Smooth muscle cell (in vitro differentiated cells): ENCODE measurements around the gene ANKDD1B. TPM values are rescaled to one million over a fixed set of nuclear protein-coding genes. Genes with fewer than 3 reads are reported as not detected.

Experiments used
- DNase-seq: peaks from one replicate; lab custom pipeline; 2025; ENCODE audit not compliant: unreplicated experiment; lab: John Stamatoyannopoulos, UW
- H2AFZ ChIP-seq: fragments of 200-600 bp; sonication (generic); 2 replicates; pipeline ENCODE4 v1.6.0; 2016; ENCODE audit warnings: antibody characterized with exemption, low read depth, mild to moderate bottlenecking
- H3F3A ChIP-seq: fragments of 200-600 bp; sonication (generic); 2 replicates; pipeline ENCODE4 v1.6.0; 2017; ENCODE audit warnings: antibody characterized with exemption, low read depth
- H3K27ac ChIP-seq: fragments of 200-600 bp; sonication (generic); 2 replicates; pipeline ENCODE4 v1.5.1; 2016; ENCODE audit warnings: low read depth, mild to moderate bottlenecking
- H3K27me3 ChIP-seq: fragments of 200-600 bp; sonication (generic); 2 replicates; pipeline ENCODE4 v1.6.1; 2016; ENCODE audit warnings: low read depth, mild to moderate bottlenecking
- H3K36me3 ChIP-seq: fragments of 200-600 bp; sonication (generic); 2 replicates; pipeline ENCODE4 v1.5.1; 2016; ENCODE audit warnings: low read depth
- H3K4me1 ChIP-seq: fragments of 200-600 bp; sonication (generic); 2 replicates; pipeline ENCODE4 v1.5.1; 2016; ENCODE audit warnings: low read depth
- H3K4me2 ChIP-seq: fragments of 200-600 bp; sonication (generic); 2 replicates; pipeline ENCODE4 v1.6.0; 2016; ENCODE audit warnings: mild to moderate bottlenecking
- H3K4me3 ChIP-seq: fragments of 200-600 bp; sonication (generic); 2 replicates; pipeline ENCODE4 v1.5.1; 2016; ENCODE audit warnings: mild to moderate bottlenecking
- H3K79me2 ChIP-seq: fragments of 200-600 bp; sonication (generic); 2 replicates; pipeline ENCODE4 v1.6.0; 2016; ENCODE audit warnings: low read depth, mild to moderate bottlenecking
- H3K9ac ChIP-seq: fragments of 200-600 bp; sonication (generic); 2 replicates; pipeline ENCODE4 v1.6.0; 2016; ENCODE audit warnings: low read depth
- H3K9me3 ChIP-seq: fragments of 200-600 bp; sonication (generic); replicated peaks from 2 replicates; pipeline ENCODE4 v1.5.1; 2016; ENCODE audit warnings: low read depth
- H4K20me1 ChIP-seq: fragments of 200-600 bp; sonication (generic); 2 replicates; pipeline ENCODE4 v1.6.0; 2016; ENCODE audit warnings: low read depth
- WGBS: methylation state at CpG from one replicate; pipeline ENCODE4 v1.1.7; 2016; ENCODE audit warnings: low lambda C conversion rate; 5-methylcytosine and 5-hydroxymethylcytosine counted together
- polyA plus RNA-seq: library from polyadenylated mRNA; unstranded; fragments of >200 nt; fragmentation: Nextera tagmentation; extraction: Ambion mirVana; gene quantifications from 2 replicates; pipeline ENCODE4 v1.2.1, GENCODE V29; 2016
- total RNA-seq: library from RNA; depleted of rRNA; stranded (reverse); fragments of >200 nt; gene quantifications from 2 replicates; pipeline ENCODE4 v1.2.3, GENCODE V29; 2014
- TF ChIP-seq, protein P1 (sequence below): fragments of 200-600 bp; sonication (generic); IDR thresholded peaks from 2 replicates; pipeline ENCODE4 v1.5.1; 2017; ENCODE audit warnings: borderline replicate concordance, mild to moderate bottlenecking, antibody characterized with exemption; ENCODE audit not compliant: insufficient read depth, poor library complexity, severe bottlenecking

Gene ANKDD1B
- total and polyA plus RNA-seq, 2 experiments from 2014 or later = 0.18 TPM; not detected in 1

GRCh38 chr5:75654693-75655295 is 43.5 kb downstream of the ANKDD1B start:
- H3K4me3 ChIP-seq = no peak overlapping the region
- H3K27me3 ChIP-seq = no peaks in the 10 kb centered on the region
- no peaks in the 10 kb centered on the region for H3K36me3 ChIP-seq
- H3K9me3 ChIP-seq = no peaks in the 10 kb centered on the region
- no peaks in the 10 kb centered on the region for H4K20me1 ChIP-seq
- WGBS = 79% methylated on average over 19 of the region's 19 CpGs
- H3K4me2 ChIP-seq = no peak overlapping the region
- no peak overlapping the region for H3K27ac ChIP-seq
- H3F3A ChIP-seq = no peaks in the 10 kb centered on the region
- H3K9ac ChIP-seq = no peak overlapping the region
- no peak for DNase-seq
- H2AFZ ChIP-seq = no peak overlapping the region
- peaks cover 4% of the 10 kb centered on the region for H3K4me1 ChIP-seq
- TF ChIP-seq, protein P1, sequence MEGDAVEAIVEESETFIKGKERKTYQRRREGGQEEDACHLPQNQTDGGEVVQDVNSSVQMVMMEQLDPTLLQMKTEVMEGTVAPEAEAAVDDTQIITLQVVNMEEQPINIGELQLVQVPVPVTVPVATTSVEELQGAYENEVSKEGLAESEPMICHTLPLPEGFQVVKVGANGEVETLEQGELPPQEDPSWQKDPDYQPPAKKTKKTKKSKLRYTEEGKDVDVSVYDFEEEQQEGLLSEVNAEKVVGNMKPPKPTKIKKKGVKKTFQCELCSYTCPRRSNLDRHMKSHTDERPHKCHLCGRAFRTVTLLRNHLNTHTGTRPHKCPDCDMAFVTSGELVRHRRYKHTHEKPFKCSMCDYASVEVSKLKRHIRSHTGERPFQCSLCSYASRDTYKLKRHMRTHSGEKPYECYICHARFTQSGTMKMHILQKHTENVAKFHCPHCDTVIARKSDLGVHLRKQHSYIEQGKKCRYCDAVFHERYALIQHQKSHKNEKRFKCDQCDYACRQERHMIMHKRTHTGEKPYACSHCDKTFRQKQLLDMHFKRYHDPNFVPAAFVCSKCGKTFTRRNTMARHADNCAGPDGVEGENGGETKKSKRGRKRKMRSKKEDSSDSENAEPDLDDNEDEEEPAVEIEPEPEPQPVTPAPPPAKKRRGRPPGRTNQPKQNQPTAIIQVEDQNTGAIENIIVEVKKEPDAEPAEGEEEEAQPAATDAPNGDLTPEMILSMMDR = no peak
- H3K79me2 ChIP-seq = no peaks in the 10 kb centered on the region

DNA sequence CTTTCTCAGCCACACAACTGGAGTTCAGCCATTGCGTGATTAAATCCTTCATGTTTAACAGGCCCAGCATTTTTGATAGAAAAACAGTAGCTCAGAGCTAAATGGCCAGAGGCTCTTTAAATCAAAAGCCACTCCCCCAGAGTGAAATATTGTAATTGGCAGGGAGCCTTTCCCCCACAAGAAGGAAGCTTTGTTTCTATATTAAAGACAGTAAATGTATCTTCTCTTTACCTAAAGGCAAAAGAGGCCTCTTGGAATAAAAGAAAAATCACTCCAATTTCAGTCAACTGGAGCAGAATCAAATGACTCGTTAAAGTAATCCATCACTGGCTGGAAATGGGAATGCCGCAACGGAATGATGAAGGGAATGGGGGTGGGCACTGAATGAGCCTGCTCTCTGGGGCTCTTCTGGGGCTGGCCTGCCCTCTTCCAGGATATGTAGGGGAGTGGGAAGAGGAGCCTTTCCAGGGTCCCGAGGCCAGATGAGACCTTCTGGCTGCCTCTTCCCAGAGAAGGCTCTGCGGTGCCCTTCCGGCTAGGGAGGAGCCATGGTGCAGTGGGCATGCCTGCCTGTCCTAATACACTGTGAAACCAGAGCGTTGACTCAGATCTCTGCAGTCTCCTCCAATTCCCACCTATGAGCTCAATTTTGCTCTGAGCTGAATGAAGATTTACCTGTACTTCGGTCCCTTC is 45.2 kb downstream of the ANKDD1B start:
- Histone ChIP-seq H2AFZ (no peak overlapping the region), H3K4me1 (peaks cover 4% of the 10 kb centered on the region), H3F3A (no peaks in the 10 kb centered on the region), H3K4me3 (peak overlapping the region; percentile 30), H4K20me1 (no peaks in the 10 kb centered on the region), H3K9me3 (no peaks in the 10 kb centered on the region), H3K27ac (no peak overlapping the region), H3K27me3 (no peaks in the 10 kb centered on the region), H3K4me2 (peak overlapping the region; percentile 59), H3K9ac (no peak overlapping the region), H3K79me2 (no peaks in the 10 kb centered on the region), H3K36me3 (no peaks in the 10 kb centered on the region)
- DNase-seq = no peak
- TF ChIP-seq, protein P1 = no peak
- WGBS = 73% methylated on average over 9 of the region's 9 CpGs

GRCh38 chr5:75659791-75660450 is 48.7 kb downstream of the ANKDD1B start:
- WGBS = 84% methylated on average over 3 of the region's 3 CpGs
- Histone ChIP-seq H3F3A (no peaks in the 10 kb centered on the region), H4K20me1 (no peaks in the 10 kb centered on the region), H3K27me3 (no peaks in the 10 kb centered on the region), H3K9me3 (no peaks in the 10 kb centered on the region), H3K79me2 (no peaks in the 10 kb centered on the region), H3K27ac (no peak overlapping the region), H3K4me1 (peaks cover 9% of the 10 kb centered on the region), H3K4me2 (no peak overlapping the region), H2AFZ (no peak overlapping the region), H3K4me3 (no peak overlapping the region), H3K9ac (no peak overlapping the region), H3K36me3 (no peaks in the 10 kb centered on the region)
- TF ChIP-seq, protein P1 = no peak
- DNase-seq = no peak
